ENCODE measurements around the gene SHC2.
A peak's percentile ranks its signal among the peaks of the same experiment; 100 is the strongest.

GRCh38 chr19:383922-384798 lies 76.7 kb downstream of the SHC2 start:
- TF ChIP-seq, protein P1, sequence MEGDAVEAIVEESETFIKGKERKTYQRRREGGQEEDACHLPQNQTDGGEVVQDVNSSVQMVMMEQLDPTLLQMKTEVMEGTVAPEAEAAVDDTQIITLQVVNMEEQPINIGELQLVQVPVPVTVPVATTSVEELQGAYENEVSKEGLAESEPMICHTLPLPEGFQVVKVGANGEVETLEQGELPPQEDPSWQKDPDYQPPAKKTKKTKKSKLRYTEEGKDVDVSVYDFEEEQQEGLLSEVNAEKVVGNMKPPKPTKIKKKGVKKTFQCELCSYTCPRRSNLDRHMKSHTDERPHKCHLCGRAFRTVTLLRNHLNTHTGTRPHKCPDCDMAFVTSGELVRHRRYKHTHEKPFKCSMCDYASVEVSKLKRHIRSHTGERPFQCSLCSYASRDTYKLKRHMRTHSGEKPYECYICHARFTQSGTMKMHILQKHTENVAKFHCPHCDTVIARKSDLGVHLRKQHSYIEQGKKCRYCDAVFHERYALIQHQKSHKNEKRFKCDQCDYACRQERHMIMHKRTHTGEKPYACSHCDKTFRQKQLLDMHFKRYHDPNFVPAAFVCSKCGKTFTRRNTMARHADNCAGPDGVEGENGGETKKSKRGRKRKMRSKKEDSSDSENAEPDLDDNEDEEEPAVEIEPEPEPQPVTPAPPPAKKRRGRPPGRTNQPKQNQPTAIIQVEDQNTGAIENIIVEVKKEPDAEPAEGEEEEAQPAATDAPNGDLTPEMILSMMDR (IDR thresholded peaks at IDR 0.05) = peak; percentile 71
- TF ChIP-seq REST (IDR thresholded peaks at IDR 0.05; ENCODE audit: insufficient read depth in 1 of 2, low read depth in 2 of 2, low read length in 1 of 2) (no peak), POLR2AphosphoS5 (IDR thresholded peaks at IDR 0.05; ENCODE audit: low read depth, low read length) (no peak)
